ENCODE measurements around the gene MAPK6.
"Not testable (repeated sequence)": the region's sequence is repeated elsewhere in the genome, so short reads cannot be mapped to it uniquely, and the experiment has no call there.

Gene MAPK6

GRCh38 chr15:52023169-52023922 is 4.3 kb downstream of the MAPK6 start:
- Histone ChIP-seq H3K9ac (ENCODE audit: low read length in 2 of 2) (peak overlapping the region in 1 of 2 donors; percentile 29), H3K36me3 (ENCODE audit: control insufficient read depth in 2 of 2, insufficient read depth in 2 of 2, low read length in 2 of 2) (no peaks in the 10 kb centered on the region), H3K9me3 (ENCODE audit: control insufficient read depth in 2 of 2, low read length in 2 of 2) (no peaks in the 10 kb centered on the region), H3K27ac (ENCODE audit: low read length) (no peak overlapping the region), H3K27me3 (ENCODE audit: control insufficient read depth in 1 of 2, insufficient read depth in 2 of 2, low read length in 2 of 2) (no peaks in the 10 kb centered on the region), H3K4me3 (ENCODE audit: low read length in 2 of 2) (no peak overlapping the region), H3K4me1 (ENCODE audit: control insufficient read depth, insufficient read depth, low read length) (peaks cover 15% of the 10 kb centered on the region)

GRCh38 chr15:52028431-52029093 is 9.5 kb downstream of the MAPK6 start:
- H3K4me3 ChIP-seq (ENCODE audit: low read length in 2 of 2), result no peak overlapping the region
- H3K9me3 ChIP-seq (ENCODE audit: control insufficient read depth in 2 of 2, low read length in 2 of 2), result no peaks in the 10 kb centered on the region
- peaks cover under 1% of the 10 kb centered on the region for H3K4me1 ChIP-seq (ENCODE audit: control insufficient read depth, insufficient read depth, low read length)
- no peak overlapping the region for H3K9ac ChIP-seq (ENCODE audit: low read length in 2 of 2)
- no peaks in the 10 kb centered on the region for H3K36me3 ChIP-seq (ENCODE audit: control insufficient read depth in 2 of 2, insufficient read depth in 2 of 2, low read length in 2 of 2)
- no peak overlapping the region for H3K27ac ChIP-seq (ENCODE audit: low read length)
- H3K27me3 ChIP-seq (ENCODE audit: control insufficient read depth in 1 of 2, insufficient read depth in 2 of 2, low read length in 2 of 2), result no peaks in the 10 kb centered on the region

GRCh38 chr15:52030010-52030409 is 11.0 kb downstream of the MAPK6 start:
- H3K4me3 ChIP-seq (ENCODE audit: low read length in 2 of 2), result no peak overlapping the region
- H3K9ac ChIP-seq (ENCODE audit: low read length in 2 of 2), result no peak overlapping the region
- peaks cover 0 to 3% of the 10 kb centered on the region in 2 donors for H3K9me3 ChIP-seq (ENCODE audit: control insufficient read depth in 2 of 2, low read length in 2 of 2)
- no peaks in the 10 kb centered on the region for H3K4me1 ChIP-seq (ENCODE audit: control insufficient read depth, insufficient read depth, low read length)
- no peak overlapping the region for H3K27ac ChIP-seq (ENCODE audit: low read length)
- no peaks in the 10 kb centered on the region for H3K27me3 ChIP-seq (ENCODE audit: control insufficient read depth in 1 of 2, insufficient read depth in 2 of 2, low read length in 2 of 2)
- no peaks in the 10 kb centered on the region for H3K36me3 ChIP-seq (ENCODE audit: control insufficient read depth in 2 of 2, insufficient read depth in 2 of 2, low read length in 2 of 2)

GRCh38 chr15:52031556-52031955 is 12.5 kb downstream of the MAPK6 start:
- Histone ChIP-seq H3K4me3 (ENCODE audit: low read length in 2 of 2) (no peak overlapping the region), H3K9me3 (ENCODE audit: control insufficient read depth in 2 of 2, low read length in 2 of 2) (peaks cover 0 to 3% of the 10 kb centered on the region in 2 donors), H3K4me1 (ENCODE audit: control insufficient read depth, insufficient read depth, low read length) (no peaks in the 10 kb centered on the region), H3K36me3 (ENCODE audit: control insufficient read depth in 2 of 2, insufficient read depth in 2 of 2, low read length in 2 of 2) (no peaks in the 10 kb centered on the region), H3K27me3 (ENCODE audit: control insufficient read depth in 1 of 2, insufficient read depth in 2 of 2, low read length in 2 of 2) (no peaks in the 10 kb centered on the region), H3K27ac (ENCODE audit: low read length) (no peak overlapping the region), H3K9ac (ENCODE audit: low read length in 2 of 2) (no peak overlapping the region)

GRCh38 chr15:52037889-52038505 is 19.0 kb downstream of the MAPK6 start:
- Histone ChIP-seq H3K9me3 (ENCODE audit: control insufficient read depth in 2 of 2, low read length in 2 of 2) (peaks cover 0 to 3% of the 10 kb centered on the region in 2 donors), H3K9ac (ENCODE audit: low read length in 2 of 2) (no peak overlapping the region), H3K27me3 (ENCODE audit: control insufficient read depth in 1 of 2, insufficient read depth in 2 of 2, low read length in 2 of 2) (no peaks in the 10 kb centered on the region), H3K4me3 (ENCODE audit: low read length in 2 of 2) (no peak overlapping the region), H3K27ac (ENCODE audit: low read length) (no peak overlapping the region), H3K36me3 (ENCODE audit: control insufficient read depth in 2 of 2, insufficient read depth in 2 of 2, low read length in 2 of 2) (no peaks in the 10 kb centered on the region), H3K4me1 (ENCODE audit: control insufficient read depth, insufficient read depth, low read length) (peaks cover 10% of the 10 kb centered on the region)

- no peak overlapping the region for H3K27ac ChIP-seq (ENCODE audit: low read length)
- H3K36me3 ChIP-seq (ENCODE audit: control insufficient read depth in 2 of 2, insufficient read depth in 2 of 2, low read length in 2 of 2), result no peaks in the 10 kb centered on the region
- H3K4me3 ChIP-seq (ENCODE audit: low read length in 2 of 2), result peak overlapping the region in 1 of 2 donors; percentile 29
- H3K4me1 ChIP-seq (ENCODE audit: control insufficient read depth, insufficient read depth, low read length), result peaks cover 10% of the 10 kb centered on the region
- no peaks in the 10 kb centered on the region for H3K9me3 ChIP-seq (ENCODE audit: control insufficient read depth in 2 of 2, low read length in 2 of 2)
- no peaks in the 10 kb centered on the region for H3K27me3 ChIP-seq (ENCODE audit: control insufficient read depth in 1 of 2, insufficient read depth in 2 of 2, low read length in 2 of 2)
- H3K9ac ChIP-seq (ENCODE audit: low read length in 2 of 2), result peak overlapping the region in 1 of 2 donors; percentile 6
Measured at GRCh38 chr15:52039925-52040781, 21.1 kb downstream of the MAPK6 start.

- no peak overlapping the region for H3K4me3 ChIP-seq (ENCODE audit: low read length in 2 of 2)
- no peaks in the 10 kb centered on the region for H3K9me3 ChIP-seq (ENCODE audit: control insufficient read depth in 2 of 2, low read length in 2 of 2)
- H3K36me3 ChIP-seq (ENCODE audit: control insufficient read depth in 2 of 2, insufficient read depth in 2 of 2, low read length in 2 of 2), result no peaks in the 10 kb centered on the region
- H3K9ac ChIP-seq (ENCODE audit: low read length in 2 of 2), result no peak overlapping the region
- peaks cover 14% of the 10 kb centered on the region for H3K4me1 ChIP-seq (ENCODE audit: control insufficient read depth, insufficient read depth, low read length)
- H3K27me3 ChIP-seq (ENCODE audit: control insufficient read depth in 1 of 2, insufficient read depth in 2 of 2, low read length in 2 of 2), result no peaks in the 10 kb centered on the region
- no peak overlapping the region for H3K27ac ChIP-seq (ENCODE audit: low read length)
Measured at GRCh38 chr15:52042051-52042851, 23.2 kb downstream of the MAPK6 start.

- H3K9me3 ChIP-seq (ENCODE audit: control insufficient read depth in 2 of 2, low read length in 2 of 2); H3K4me1 ChIP-seq (ENCODE audit: control insufficient read depth, insufficient read depth, low read length); H3K27ac ChIP-seq (ENCODE audit: low read length); H3K36me3 ChIP-seq (ENCODE audit: control insufficient read depth in 2 of 2, insufficient read depth in 2 of 2, low read length in 2 of 2); H3K27me3 ChIP-seq (ENCODE audit: control insufficient read depth in 1 of 2, insufficient read depth in 2 of 2, low read length in 2 of 2); H3K4me3 ChIP-seq (ENCODE audit: low read length in 2 of 2); H3K9ac ChIP-seq (ENCODE audit: low read length in 2 of 2): not testable (repeated sequence)
Measured at GRCh38 chr15:52045795-52046298, 26.8 kb downstream of the MAPK6 start.

- H3K9me3 ChIP-seq (ENCODE audit: control insufficient read depth in 2 of 2, low read length in 2 of 2); H3K9ac ChIP-seq (ENCODE audit: low read length in 2 of 2); H3K27me3 ChIP-seq (ENCODE audit: control insufficient read depth in 1 of 2, insufficient read depth in 2 of 2, low read length in 2 of 2); H3K4me1 ChIP-seq (ENCODE audit: control insufficient read depth, insufficient read depth, low read length); H3K27ac ChIP-seq (ENCODE audit: low read length); H3K4me3 ChIP-seq (ENCODE audit: low read length in 2 of 2); H3K36me3 ChIP-seq (ENCODE audit: control insufficient read depth in 2 of 2, insufficient read depth in 2 of 2, low read length in 2 of 2): not testable (repeated sequence)
Measured at GRCh38 chr15:52046552-52046951, 27.5 kb downstream of the MAPK6 start.

- H3K27ac ChIP-seq (ENCODE audit: low read length), result no peak overlapping the region
- H3K9me3 ChIP-seq (ENCODE audit: control insufficient read depth in 2 of 2, low read length in 2 of 2), result no peaks in the 10 kb centered on the region
- peaks cover 2 to 12% of the 10 kb centered on the region in 2 donors for H3K36me3 ChIP-seq (ENCODE audit: control insufficient read depth in 2 of 2, insufficient read depth in 2 of 2, low read length in 2 of 2)
- no peak overlapping the region for H3K4me3 ChIP-seq (ENCODE audit: low read length in 2 of 2)
- H3K27me3 ChIP-seq (ENCODE audit: control insufficient read depth in 1 of 2, insufficient read depth in 2 of 2, low read length in 2 of 2), result no peaks in the 10 kb centered on the region
- peaks cover 4% of the 10 kb centered on the region for H3K4me1 ChIP-seq (ENCODE audit: control insufficient read depth, insufficient read depth, low read length)
- no peak overlapping the region for H3K9ac ChIP-seq (ENCODE audit: low read length in 2 of 2)
Measured at GRCh38 chr15:52050416-52050815, 31.4 kb downstream of the MAPK6 start.
